Activated CD4-positive, alpha-beta T cell treated with anti-CD3 and anti-CD28 coated beads, Interleukin-2, amount 10 ng/mL, durations not matched to agents 24 days and 14 days (primary cell): ENCODE data around the gene GPR146. TPM values are rescaled to one million over a fixed set of nuclear protein-coding genes. Genes with fewer than 3 reads are reported as not detected.

ENCODE experiments used
- DNase-seq: peaks from one replicate; pipeline ENCODE4 v3.0.0; 2022
- H3K27ac Mint-ChIP-seq: one replicate; pipeline ENCODE4 v1.8.0; 2022; ENCODE audit warnings: mild to moderate bottlenecking, mixed read lengths
- H3K27me3 Mint-ChIP-seq: one replicate; pipeline ENCODE4 v1.8.0; 2022; ENCODE audit warnings: mixed read lengths
- H3K36me3 Mint-ChIP-seq: one replicate; pipeline ENCODE4 v1.8.0; 2022; ENCODE audit warnings: low read depth, mild to moderate bottlenecking, mixed read lengths
- H3K4me1 Mint-ChIP-seq: one replicate; pipeline ENCODE4 v1.8.0; 2021; ENCODE audit warnings: mixed read lengths
- H3K4me3 Mint-ChIP-seq: one replicate; pipeline ENCODE4 v1.8.0; 2022; ENCODE audit warnings: mild to moderate bottlenecking, moderate library complexity, mixed read lengths
- H3K9me3 Mint-ChIP-seq: one replicate; pipeline ENCODE4 v1.8.0; 2021; ENCODE audit warnings: mixed read lengths
- intact Hi-C: fragments of 100-400 bp; cut with micrococcal nuclease; formaldehyde crosslinking; loops from one replicate; pipeline ENCODE4 v1.15.1; 2023
- total RNA-seq: library from RNA; stranded (reverse); gene quantifications from 2 replicates; pipeline ENCODE4 v1.2.3, GENCODE V29; 2022

GPR146 gene
- total RNA-seq, 1 donor from 2014 or later = 2.5 TPM

DNA sequence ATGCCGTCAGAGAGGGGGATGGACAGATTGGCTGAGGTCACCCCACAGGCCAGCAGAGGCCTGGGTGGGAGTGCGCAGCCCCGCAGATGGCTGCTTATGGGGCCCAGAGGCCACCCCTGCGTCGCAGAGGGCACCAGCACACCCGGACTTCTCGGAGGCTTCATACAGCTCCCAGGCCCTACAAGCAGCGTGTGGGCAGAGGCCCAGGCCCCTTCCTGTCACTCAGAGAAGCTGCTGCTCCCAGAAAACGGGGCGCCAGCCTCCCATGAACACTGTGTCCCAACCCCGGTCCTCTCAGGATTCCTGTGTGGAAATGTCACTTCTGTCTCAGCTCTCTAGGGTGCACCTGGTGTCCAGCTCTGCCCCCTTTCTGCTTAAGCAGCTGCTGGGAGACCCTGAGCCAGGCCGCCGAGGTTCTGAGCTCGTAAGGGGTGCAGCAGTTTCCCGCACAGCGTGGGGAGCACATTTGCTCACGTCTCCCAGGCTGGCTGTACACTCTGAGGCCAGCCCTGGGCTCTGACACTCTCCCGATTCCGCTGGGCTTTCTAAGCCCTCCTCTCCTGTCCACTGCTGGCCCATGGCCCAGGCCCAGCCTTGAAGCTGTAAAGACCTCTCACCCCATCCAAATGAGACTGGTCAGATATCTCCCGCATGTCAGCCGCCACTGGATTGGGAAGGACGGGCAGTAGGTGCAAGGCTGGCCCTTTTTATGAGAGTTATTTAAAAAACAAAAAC, 6.8 kb downstream of the GPR146 start:
- intact Hi-C loops = no loop called here
- H3K4me3 Mint-ChIP-seq = no peak overlapping the region
- no peak for DNase-seq
- H3K27me3 Mint-ChIP-seq = no peaks in the 10 kb centered on the region
- H3K27ac Mint-ChIP-seq = no peak overlapping the region
- peaks cover 48% of the 10 kb centered on the region for H3K4me1 Mint-ChIP-seq
- no peaks in the 10 kb centered on the region for H3K9me3 Mint-ChIP-seq
- peaks cover under 1% of the 10 kb centered on the region for H3K36me3 Mint-ChIP-seq

DNA sequence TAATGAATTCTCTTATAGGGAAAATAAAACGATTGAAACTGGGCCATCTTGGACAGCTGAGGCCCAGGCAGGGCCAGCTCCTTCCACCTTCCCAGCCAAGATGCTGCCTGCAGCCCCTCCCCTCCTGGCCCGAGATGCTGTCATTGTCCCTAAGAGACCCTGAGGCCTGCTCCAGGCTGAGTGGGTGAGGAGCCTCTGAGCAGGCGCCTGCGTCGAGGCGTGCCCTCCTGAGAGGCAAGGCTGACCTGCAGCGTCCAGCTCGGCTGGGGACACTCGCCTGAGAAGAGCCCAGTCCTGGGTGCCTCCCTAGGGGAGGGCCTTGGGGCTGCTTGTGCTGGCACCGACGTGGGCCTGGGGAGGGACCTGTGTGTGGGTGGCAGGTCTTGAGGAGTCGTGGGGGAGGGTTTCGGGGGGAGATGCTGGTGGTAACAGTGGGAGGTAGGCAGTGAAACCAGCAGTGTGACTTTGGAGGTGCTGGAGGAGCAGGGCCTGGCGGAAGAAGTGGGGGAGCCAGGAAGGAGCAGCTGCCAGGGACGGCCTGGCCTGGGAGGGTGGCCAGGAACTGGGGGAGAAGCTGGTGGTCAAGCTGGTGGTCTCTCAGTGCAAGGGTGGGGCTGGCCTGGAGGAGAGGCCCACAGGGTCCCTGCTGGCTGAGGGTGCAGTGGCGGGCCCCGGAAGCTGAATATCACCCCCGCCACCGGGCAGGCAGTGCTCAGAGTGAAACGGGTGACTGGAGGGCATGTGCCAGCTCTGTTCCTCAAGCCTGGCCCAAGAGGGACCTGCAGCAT, 7.9 kb downstream of the GPR146 start:
- Mint-ChIP-seq H3K36me3 (no peaks in the 10 kb centered on the region), H3K27ac (no peak overlapping the region), H3K4me3 (no peak overlapping the region), H3K4me1 (peaks cover 37% of the 10 kb centered on the region), H3K9me3 (no peaks in the 10 kb centered on the region), H3K27me3 (no peaks in the 10 kb centered on the region)
- intact Hi-C loops = no loop called here
- no peak for DNase-seq

DNA sequence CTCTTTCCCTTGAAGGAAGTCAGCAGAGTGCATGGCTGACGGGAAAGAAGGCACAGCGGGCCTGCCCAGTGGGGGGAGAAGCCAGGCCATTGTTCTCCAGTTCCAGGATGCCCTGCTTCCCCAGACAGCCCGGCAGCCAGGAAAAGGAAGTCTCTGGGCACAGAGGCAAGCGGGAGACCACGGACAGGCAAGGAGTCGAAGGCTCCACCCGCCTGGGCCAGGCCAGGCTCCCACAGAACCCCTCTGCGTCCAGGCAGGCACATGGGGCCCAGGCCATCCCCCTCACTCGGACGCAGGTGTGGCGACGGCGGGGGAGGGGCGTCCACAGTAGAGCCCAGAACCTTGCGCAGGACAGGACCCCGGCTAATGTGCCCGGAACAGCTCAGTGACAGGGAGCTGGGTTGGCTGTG, 8.7 kb downstream of the GPR146 start:
- intact Hi-C loops = no loop called here
- H3K36me3 Mint-ChIP-seq = no peaks in the 10 kb centered on the region
- no peaks in the 10 kb centered on the region for H3K9me3 Mint-ChIP-seq
- H3K4me1 Mint-ChIP-seq = peaks cover 29% of the 10 kb centered on the region
- no peak overlapping the region for H3K27ac Mint-ChIP-seq
- DNase-seq = no peak
- no peak overlapping the region for H3K4me3 Mint-ChIP-seq
- no peaks in the 10 kb centered on the region for H3K27me3 Mint-ChIP-seq

DNA sequence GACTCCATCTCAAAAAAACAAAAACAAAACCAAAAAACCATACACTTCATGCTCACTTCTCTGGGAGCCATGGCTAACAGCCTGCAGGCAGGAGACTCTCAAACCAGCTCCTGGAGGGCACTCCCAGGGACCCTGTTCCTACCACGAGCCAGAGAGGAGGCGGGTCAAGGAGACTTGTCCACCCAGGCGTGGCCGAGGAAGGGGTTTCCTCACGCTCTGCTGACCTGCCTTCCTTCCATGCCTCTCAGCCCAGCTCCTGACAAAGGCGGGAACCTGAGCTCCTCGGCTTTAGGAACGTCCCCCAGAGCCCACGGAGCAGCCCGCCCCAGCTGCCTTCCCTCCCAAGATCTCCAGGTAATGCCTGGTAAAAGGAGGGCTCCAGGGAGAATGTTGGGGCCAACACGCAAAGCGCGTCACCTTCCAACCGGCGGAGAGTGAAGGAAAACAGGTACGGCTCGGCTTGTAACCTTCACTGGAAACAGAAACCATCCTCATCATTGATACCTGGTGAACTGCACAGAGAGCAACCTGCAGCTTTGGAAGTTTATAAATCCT, 9.5 kb downstream of the GPR146 start:
- intact Hi-C loops = no loop called here
- Mint-ChIP-seq H3K4me1 (peaks cover 22% of the 10 kb centered on the region), H3K27me3 (no peaks in the 10 kb centered on the region), H3K36me3 (no peaks in the 10 kb centered on the region), H3K27ac (no peak overlapping the region), H3K4me3 (no peak overlapping the region), H3K9me3 (no peaks in the 10 kb centered on the region)
- DNase-seq = no peak

DNA sequence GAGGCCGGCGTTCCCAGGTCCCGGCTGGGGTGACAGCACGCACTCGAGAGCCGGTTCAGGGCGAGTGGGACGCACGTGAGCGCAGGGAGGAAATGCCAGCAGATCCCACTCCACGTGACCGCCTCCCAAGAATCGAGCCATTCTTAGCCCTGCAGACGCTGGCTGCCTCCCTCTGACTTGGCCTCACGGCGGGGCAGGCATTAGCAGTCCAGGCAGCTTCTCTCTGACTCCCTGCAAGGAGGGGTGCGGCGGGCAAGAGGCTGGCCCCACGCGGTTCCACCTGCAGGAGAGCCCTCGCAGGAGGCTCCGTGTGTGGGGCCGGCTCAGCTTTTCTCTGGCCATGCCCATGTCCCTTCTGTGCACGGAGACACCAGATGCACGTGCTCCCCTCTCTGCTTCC, 10.1 kb downstream of the GPR146 start:
- Mint-ChIP-seq H3K4me3 (no peak overlapping the region), H3K9me3 (no peaks in the 10 kb centered on the region), H3K36me3 (no peaks in the 10 kb centered on the region), H3K27ac (no peak overlapping the region), H3K4me1 (peaks cover 17% of the 10 kb centered on the region), H3K27me3 (no peaks in the 10 kb centered on the region)
- intact Hi-C loops = no loop called here
- no peak for DNase-seq

DNA sequence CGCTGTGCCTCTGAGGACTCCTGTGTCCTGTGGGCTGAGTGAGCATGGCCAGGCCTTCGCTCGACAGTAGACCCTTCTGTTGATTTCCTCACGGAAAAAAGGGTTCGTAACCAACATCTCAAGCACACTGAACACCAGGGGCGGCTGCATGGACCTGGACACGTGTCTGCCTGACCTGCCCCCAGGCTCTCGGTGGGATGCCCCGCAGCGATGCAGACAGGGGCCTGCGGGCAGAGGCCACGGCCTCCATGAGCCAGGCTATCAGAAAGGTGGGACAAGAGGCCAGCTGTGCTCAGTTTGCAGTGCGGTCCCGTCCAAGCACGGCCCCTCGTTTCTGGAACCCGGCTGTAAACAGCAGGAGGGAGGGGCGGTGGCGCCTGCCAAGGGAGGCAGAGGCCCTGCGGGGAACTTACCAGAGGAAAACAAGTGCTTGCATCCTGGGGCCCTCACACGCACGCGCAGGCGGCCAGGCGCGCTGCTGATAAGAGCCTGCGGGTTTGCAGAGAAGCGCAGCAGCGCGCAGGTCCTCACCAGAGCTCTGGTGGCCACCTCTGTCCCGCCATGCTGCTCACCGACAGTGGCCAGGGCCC, 10.6 kb downstream of the GPR146 start:
- peak overlapping the region; percentile 60 for H3K27ac Mint-ChIP-seq
- intact Hi-C loops = no loop called here
- no peaks in the 10 kb centered on the region for H3K9me3 Mint-ChIP-seq
- H3K27me3 Mint-ChIP-seq = no peaks in the 10 kb centered on the region
- peaks cover 16% of the 10 kb centered on the region for H3K4me1 Mint-ChIP-seq
- H3K4me3 Mint-ChIP-seq = peak overlapping the region; percentile 76
- H3K36me3 Mint-ChIP-seq = no peaks in the 10 kb centered on the region
- peak; percentile 88 for DNase-seq

DNA sequence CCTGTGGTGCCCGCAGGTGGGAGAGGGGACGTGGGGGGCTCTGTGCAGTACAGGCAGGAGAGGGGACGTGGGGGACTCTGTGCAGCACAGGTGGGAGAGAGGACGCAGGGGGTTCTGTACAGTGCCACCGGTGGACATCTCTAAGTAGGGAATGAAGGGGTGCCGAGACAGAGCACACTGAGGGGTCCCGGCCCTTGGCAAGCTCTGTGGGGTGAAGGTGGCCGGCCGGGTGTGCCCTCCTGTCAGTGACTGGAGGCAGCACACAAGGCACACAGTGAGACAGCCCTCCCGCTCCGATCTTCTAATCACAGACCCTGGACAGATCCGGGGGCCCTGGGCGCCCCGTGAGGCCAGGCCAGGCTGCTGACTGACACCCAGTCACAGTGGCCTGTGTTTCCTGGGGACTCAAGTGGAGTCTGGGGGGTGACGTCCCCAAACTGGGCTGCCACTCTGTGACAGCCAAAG, 11.2 kb downstream of the GPR146 start:
- peak overlapping the region; percentile 60 for H3K27ac Mint-ChIP-seq
- H3K4me1 Mint-ChIP-seq = peaks cover 14% of the 10 kb centered on the region
- no peaks in the 10 kb centered on the region for H3K27me3 Mint-ChIP-seq
- no peak for DNase-seq
- peak overlapping the region; percentile 76 for H3K4me3 Mint-ChIP-seq
- no peaks in the 10 kb centered on the region for H3K9me3 Mint-ChIP-seq
- intact Hi-C loops = no loop called here
- H3K36me3 Mint-ChIP-seq = no peaks in the 10 kb centered on the region

DNA sequence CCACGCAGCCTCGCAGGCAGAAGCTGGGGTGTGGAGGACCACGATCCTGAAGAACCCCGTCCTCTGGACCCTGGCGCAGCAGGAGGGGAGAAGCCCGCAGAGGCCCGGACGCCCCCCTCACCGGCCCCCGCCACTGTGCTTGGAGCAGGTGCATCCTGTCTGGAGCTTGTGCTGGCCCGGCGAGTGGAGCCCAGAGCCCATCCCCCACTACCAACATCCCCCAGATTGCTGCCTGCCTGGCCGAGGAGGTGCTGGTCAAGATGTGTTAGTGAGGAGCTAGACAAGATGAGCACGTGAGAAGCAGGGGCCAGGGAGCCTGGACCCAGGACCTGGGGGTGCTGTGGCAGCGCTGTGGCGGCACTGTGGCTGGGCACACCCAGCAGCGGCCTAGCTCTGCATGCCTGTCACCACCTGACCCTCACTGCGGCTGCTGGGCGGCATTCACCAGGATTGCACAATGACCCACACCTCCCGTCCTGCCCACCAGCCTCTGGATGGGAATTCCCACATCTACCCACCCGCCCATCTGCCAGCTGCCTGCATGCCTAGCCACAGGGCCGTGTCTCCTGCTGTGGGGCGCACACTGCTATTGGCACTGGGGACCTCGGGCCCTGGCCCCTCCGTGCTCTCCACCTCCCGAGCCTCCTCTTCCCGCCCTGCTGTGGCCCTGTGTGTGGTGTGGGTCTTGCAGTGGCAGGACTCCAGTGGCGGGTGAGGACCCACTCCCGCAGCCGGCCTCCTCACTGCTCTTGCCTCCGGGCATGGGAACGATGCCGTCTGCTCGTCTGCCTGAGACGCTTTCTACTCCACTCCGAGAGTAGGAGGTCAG, 11.8 kb downstream of the GPR146 start:
- no peak for DNase-seq
- H3K9me3 Mint-ChIP-seq = no peaks in the 10 kb centered on the region
- no peak overlapping the region for H3K27ac Mint-ChIP-seq
- intact Hi-C loops = no loop called here
- peak overlapping the region; percentile 76 for H3K4me3 Mint-ChIP-seq
- H3K36me3 Mint-ChIP-seq = no peaks in the 10 kb centered on the region
- peaks cover 14% of the 10 kb centered on the region for H3K4me1 Mint-ChIP-seq
- no peaks in the 10 kb centered on the region for H3K27me3 Mint-ChIP-seq

DNA sequence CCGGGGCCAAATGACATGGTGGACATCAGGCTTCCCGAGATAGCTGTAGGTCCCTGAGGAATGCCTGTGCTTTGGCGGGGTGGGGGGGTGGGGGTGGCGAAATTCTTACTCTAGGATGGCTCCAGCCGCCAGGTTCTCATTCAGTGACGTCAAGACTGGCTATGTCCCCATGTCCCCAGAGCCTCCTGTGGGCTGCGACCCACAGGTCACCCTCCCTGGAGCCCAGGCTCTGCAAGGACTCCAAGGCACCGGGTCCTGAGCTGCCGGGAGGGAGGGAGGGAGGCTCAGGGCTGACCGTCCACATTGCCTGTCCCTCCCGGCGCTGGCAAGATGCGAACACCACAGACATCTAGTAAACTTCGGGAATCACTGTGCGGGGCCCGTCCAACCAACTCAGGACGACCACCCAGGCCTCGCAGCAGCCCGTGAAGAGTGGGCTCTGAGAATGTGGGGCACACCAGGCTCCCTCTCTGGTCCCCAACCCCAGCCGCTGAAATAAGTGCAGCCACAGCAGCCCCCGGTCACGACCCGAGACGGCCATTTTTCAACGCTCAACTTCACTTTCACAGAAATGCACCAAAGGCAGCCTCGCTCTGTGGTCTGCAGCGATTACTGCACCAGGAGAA, 12.6 kb downstream of the GPR146 start:
- Mint-ChIP-seq H3K27me3 (peaks cover 3% of the 10 kb centered on the region), H3K27ac (no peak overlapping the region), H3K4me3 (no peak overlapping the region), H3K9me3 (no peaks in the 10 kb centered on the region), H3K4me1 (peaks cover 14% of the 10 kb centered on the region), H3K36me3 (no peaks in the 10 kb centered on the region)
- intact Hi-C loops = no loop called here
- DNase-seq = no peak

DNA sequence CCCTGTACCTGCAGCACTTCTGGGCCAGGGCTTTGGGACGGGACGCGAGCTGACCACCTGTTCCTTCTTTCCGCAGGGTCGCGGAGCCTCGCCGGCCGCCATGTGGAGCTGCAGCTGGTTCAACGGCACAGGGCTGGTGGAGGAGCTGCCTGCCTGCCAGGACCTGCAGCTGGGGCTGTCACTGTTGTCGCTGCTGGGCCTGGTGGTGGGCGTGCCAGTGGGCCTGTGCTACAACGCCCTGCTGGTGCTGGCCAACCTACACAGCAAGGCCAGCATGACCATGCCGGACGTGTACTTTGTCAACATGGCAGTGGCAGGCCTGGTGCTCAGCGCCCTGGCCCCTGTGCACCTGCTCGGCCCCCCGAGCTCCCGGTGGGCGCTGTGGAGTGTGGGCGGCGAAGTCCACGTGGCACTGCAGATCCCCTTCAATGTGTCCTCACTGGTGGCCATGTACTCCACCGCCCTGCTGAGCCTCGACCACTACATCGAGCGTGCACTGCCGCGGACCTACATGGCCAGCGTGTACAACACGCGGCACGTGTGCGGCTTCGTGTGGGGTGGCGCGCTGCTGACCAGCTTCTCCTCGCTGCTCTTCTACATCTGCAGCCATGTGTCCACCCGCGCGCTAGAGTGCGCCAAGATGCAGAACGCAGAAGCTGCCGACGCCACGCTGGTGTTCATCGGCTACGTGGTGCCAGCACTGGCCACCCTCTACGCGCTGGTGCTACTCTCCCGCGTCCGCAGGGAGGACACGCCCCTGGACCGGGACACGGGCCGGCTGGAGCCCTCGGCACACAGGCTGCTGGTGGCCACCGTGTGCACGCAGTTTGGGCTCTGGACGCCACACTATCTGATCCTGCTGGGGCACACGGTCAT, 13.3 kb downstream of the GPR146 start:
- Mint-ChIP-seq H3K27me3 (peaks cover 4% of the 10 kb centered on the region), H3K4me3 (no peak overlapping the region)
- intact Hi-C loops = no loop called here

DNA sequence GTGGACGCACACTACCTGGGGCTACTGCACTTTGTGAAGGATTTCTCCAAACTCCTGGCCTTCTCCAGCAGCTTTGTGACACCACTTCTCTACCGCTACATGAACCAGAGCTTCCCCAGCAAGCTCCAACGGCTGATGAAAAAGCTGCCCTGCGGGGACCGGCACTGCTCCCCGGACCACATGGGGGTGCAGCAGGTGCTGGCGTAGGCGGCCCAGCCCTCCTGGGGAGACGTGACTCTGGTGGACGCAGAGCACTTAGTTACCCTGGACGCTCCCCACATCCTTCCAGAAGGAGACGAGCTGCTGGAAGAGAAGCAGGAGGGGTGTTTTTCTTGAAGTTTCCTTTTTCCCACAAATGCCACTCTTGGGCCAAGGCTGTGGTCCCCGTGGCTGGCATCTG, 14.0 kb downstream of the GPR146 start:
- peaks cover 14% of the 10 kb centered on the region for H3K4me1 Mint-ChIP-seq
- peaks cover 4% of the 10 kb centered on the region for H3K27me3 Mint-ChIP-seq
- H3K27ac Mint-ChIP-seq = no peak overlapping the region
- DNase-seq = no peak
- no peaks in the 10 kb centered on the region for H3K36me3 Mint-ChIP-seq
- intact Hi-C loops = no loop called here
- H3K9me3 Mint-ChIP-seq = no peaks in the 10 kb centered on the region
- H3K4me3 Mint-ChIP-seq = no peak overlapping the region

More for the DNA sequence above, 13.3 kb downstream of the GPR146 start:
- no peaks in the 10 kb centered on the region for H3K36me3 Mint-ChIP-seq
- H3K4me1 Mint-ChIP-seq = peaks cover 14% of the 10 kb centered on the region
- no peak for DNase-seq
- no peak overlapping the region for H3K27ac Mint-ChIP-seq
- H3K9me3 Mint-ChIP-seq = no peaks in the 10 kb centered on the region

DNA sequence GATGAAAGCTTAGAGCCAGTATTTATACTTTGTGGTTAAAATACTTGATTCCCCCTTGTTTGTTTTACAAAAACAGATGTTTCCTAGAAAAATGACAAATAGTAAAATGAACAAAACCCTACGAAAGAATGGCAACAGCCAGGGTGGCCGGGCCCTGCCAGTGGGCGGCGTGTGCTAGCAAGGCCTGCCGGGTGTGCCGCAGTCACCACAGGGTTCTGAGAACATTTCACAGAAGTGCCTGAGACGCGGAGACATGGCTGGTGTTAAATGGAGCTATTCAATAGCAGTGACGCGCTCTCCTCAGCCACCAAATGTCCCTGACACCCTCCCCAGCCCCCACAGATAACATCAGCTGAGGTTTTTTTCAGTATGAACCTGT, 14.5 kb downstream of the GPR146 start:
- Mint-ChIP-seq H3K4me3 (no peak overlapping the region), H3K27me3 (peaks cover 4% of the 10 kb centered on the region), H3K9me3 (no peaks in the 10 kb centered on the region), H3K4me1 (peaks cover 14% of the 10 kb centered on the region), H3K27ac (no peak overlapping the region), H3K36me3 (no peaks in the 10 kb centered on the region)
- DNase-seq = no peak
- intact Hi-C loops = no loop called here
